ENCODE results near the gene FAM219B. TPM values are rescaled to one million over a fixed set of nuclear protein-coding genes. Genes with fewer than 3 reads are reported as not detected.
"Not testable (repeated sequence)": the region's sequence is repeated elsewhere in the genome, so short reads cannot be mapped to it uniquely, and the experiment has no call there.

Gene FAM219B
- total RNA-seq, 1 experiment from 2014 or later: 64.3 TPM

DNA sequence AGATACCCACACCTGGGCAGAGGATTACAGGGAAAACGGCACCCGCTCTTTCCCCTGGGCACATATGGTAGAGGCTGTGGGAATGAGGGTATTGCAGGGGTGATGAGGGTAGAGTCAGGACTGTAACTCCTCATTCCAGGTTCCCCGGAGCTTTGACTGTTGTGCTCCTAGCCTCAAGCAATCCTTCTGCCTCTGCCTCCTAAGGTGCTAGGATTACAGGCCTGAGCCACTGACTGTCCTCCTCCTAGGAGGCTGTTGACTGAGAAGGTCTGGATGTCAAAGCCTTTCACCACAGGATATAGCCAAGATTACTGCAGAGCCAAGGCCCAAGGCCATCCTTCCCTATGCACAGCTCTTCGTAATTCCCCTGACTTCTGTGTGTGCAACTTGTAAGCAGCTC, 17.9 kb downstream of the FAM219B start:
- Histone ChIP-seq H3K4me1 (ENCODE audit: control insufficient read depth in 1 of 2, insufficient read depth in 2 of 2, low read length in 2 of 2) (peaks cover 16 to 58% of the 10 kb centered on the region in 2 experiments), H2AFZ (ENCODE audit: low read depth, low read length, poor library complexity, severe bottlenecking) (no peak overlapping the region), H3K4me2 (ENCODE audit: low read length) (peak overlapping the region; percentile 86), H3K79me2 (ENCODE audit: insufficient read depth, low read length) (peaks cover 16% of the 10 kb centered on the region; the same call in 1 of the 2 replicates), H3K27me3 (ENCODE audit: insufficient read depth, low read length) (no peaks in the 10 kb centered on the region), H3K36me3 (ENCODE audit: control insufficient read depth in 1 of 2, insufficient read depth in 2 of 2, low read length in 2 of 2) (peaks cover 5 to 22% of the 10 kb centered on the region in 2 experiments; a peak in 2 of 4 replicates), H3K9me2 (ENCODE audit: insufficient read depth) (no peaks in the 10 kb centered on the region), H3K9me3 (ENCODE audit: control insufficient read depth in 1 of 2, insufficient read depth in 1 of 2, low read depth in 1 of 2, low read length in 2 of 2) (no peaks in the 10 kb centered on the region), H4K20me1 (ENCODE audit: insufficient read depth) (no peaks in the 10 kb centered on the region), H3K4me3 (replicated peaks in 1 of 2; ENCODE audit: low read depth in 1 of 2, low read length in 2 of 2) (peak overlapping the region in 1 of 2 experiments; percentile 79; a peak in 2 of 4 replicates), H3K27ac (ENCODE audit: low read depth, low read length) (no peak overlapping the region), H3K9ac (ENCODE audit: low read length) (0 out of 2 replicates have a peak overlapping the region, but pooled peaks have one; percentile 88)
- no peak for TF ChIP-seq SIN3A (IDR thresholded peaks at IDR 0.05; ENCODE audit: low read depth)
- TF ChIP-seq EZH2phosphoT487 (IDR thresholded peaks at IDR 0.05; ENCODE audit: borderline replicate concordance): no peak
- TF ChIP-seq, protein P1, sequence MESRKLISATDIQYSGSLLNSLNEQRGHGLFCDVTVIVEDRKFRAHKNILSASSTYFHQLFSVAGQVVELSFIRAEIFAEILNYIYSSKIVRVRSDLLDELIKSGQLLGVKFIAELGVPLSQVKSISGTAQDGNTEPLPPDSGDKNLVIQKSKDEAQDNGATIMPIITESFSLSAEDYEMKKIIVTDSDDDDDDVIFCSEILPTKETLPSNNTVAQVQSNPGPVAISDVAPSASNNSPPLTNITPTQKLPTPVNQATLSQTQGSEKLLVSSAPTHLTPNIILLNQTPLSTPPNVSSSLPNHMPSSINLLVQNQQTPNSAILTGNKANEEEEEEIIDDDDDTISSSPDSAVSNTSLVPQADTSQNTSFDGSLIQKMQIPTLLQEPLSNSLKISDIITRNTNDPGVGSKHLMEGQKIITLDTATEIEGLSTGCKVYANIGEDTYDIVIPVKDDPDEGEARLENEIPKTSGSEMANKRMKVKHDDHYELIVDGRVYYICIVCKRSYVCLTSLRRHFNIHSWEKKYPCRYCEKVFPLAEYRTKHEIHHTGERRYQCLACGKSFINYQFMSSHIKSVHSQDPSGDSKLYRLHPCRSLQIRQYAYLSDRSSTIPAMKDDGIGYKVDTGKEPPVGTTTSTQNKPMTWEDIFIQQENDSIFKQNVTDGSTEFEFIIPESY (IDR thresholded peaks at IDR 0.05; ENCODE audit: extremely low read depth, insufficient replicate concordance, low read length): no peak
- no peak for TF ChIP-seq RAD21 (IDR thresholded peaks at IDR 0.05; ENCODE audit: low read depth)
- no peak for TF ChIP-seq SP1 (IDR thresholded peaks at IDR 0.05; ENCODE audit: low read depth)
- TF ChIP-seq ELF1 (IDR thresholded peaks at IDR 0.05; ENCODE audit: borderline replicate concordance, low read depth): no peak
- no peak for TF ChIP-seq YY1 (IDR thresholded peaks at IDR 0.05; ENCODE audit: extremely low read depth, insufficient replicate concordance, low read depth, low read length)
- TF ChIP-seq POLR2AphosphoS5 (IDR thresholded peaks at IDR 0.05; ENCODE audit: low read depth, low read length): no peak
- TF ChIP-seq, protein P2, sequence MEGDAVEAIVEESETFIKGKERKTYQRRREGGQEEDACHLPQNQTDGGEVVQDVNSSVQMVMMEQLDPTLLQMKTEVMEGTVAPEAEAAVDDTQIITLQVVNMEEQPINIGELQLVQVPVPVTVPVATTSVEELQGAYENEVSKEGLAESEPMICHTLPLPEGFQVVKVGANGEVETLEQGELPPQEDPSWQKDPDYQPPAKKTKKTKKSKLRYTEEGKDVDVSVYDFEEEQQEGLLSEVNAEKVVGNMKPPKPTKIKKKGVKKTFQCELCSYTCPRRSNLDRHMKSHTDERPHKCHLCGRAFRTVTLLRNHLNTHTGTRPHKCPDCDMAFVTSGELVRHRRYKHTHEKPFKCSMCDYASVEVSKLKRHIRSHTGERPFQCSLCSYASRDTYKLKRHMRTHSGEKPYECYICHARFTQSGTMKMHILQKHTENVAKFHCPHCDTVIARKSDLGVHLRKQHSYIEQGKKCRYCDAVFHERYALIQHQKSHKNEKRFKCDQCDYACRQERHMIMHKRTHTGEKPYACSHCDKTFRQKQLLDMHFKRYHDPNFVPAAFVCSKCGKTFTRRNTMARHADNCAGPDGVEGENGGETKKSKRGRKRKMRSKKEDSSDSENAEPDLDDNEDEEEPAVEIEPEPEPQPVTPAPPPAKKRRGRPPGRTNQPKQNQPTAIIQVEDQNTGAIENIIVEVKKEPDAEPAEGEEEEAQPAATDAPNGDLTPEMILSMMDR (IDR thresholded peaks at IDR 0.05 in 2 of 3, conservative IDR thresholded peaks at IDR 0.05 in 1 of 3; ENCODE audit: borderline replicate concordance in 1 of 3, insufficient read depth in 1 of 3, low read depth in 2 of 3, low read length in 2 of 3): no peak
- ChIA-PET RAD21 (ENCODE audit: low non-redundant PET in 1 of 2, low total read pairs in 2 of 2, uncharacterized antibody in 2 of 2, unreplicated experiment in 2 of 2) (no interaction called here), POLR2A (no interaction called here), CTCF (no interaction called here)
- BruUV-seq (replicated peaks): no TSS peak
- no peak for ATAC-seq
- intact Hi-C loops (cut with micrococcal nuclease): no loop called here
- DNase-seq (ENCODE audit: low read depth, low spot score): no peak

DNA sequence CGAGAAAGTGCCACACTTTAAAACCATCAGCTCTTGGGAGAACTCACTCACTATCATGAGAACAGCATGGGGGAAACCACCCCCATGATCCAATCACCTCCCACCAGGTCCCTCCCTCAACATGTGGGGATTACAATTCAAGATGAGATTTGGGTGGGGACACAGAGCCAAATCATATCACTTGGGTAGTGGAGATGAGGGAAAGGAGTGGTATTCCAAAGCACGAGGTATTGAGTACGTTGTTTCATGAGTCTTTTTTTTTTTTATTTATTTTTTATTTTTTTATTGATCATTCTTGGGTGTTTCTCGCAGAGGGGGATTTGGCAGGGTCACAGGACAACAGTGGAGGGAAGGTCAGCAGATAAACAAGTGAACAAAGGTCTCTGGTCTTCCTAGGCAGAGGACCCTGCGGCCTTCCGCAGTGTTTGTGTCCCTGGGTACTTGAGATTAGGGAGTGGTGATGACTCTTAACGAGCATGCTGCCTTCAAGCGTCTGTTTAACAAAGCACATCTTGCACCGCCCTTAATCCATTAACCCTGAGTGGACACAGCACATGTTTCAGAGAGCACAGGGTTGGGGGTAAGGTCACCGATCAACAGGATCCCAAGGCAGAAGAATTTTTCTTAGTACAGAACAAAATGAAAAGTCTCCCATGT, 19.0 kb downstream of the FAM219B start:
- H3K9ac ChIP-seq (ENCODE audit: low read length); H3K9me3 ChIP-seq (ENCODE audit: control insufficient read depth in 1 of 2, insufficient read depth in 1 of 2, low read depth in 1 of 2, low read length in 2 of 2); H3K4me2 ChIP-seq (ENCODE audit: low read length); BruUV-seq (replicated peaks); H2AFZ ChIP-seq (ENCODE audit: low read depth, low read length, poor library complexity, severe bottlenecking); H3K27me3 ChIP-seq (ENCODE audit: insufficient read depth, low read length); H3K4me3 ChIP-seq (replicated peaks in 1 of 2; ENCODE audit: low read depth in 1 of 2, low read length in 2 of 2); intact Hi-C loops (cut with micrococcal nuclease); H3K9me2 ChIP-seq (ENCODE audit: insufficient read depth); ATAC-seq; H4K20me1 ChIP-seq (ENCODE audit: insufficient read depth); DNase-seq (ENCODE audit: low read depth, low spot score); H3K27ac ChIP-seq (ENCODE audit: low read depth, low read length); CTCF ChIA-PET; RAD21 ChIA-PET (ENCODE audit: low non-redundant PET in 1 of 2, low total read pairs in 2 of 2, uncharacterized antibody in 2 of 2, unreplicated experiment in 2 of 2); POLR2A ChIA-PET: not testable (repeated sequence)
- Histone ChIP-seq H3K36me3 (ENCODE audit: control insufficient read depth in 1 of 2, insufficient read depth in 2 of 2, low read length in 2 of 2) (peaks cover 2 to 15% of the 10 kb centered on the region in 2 experiments; a peak in 2 of 4 replicates), H3K4me1 (ENCODE audit: control insufficient read depth in 1 of 2, insufficient read depth in 2 of 2, low read length in 2 of 2) (peaks cover 13 to 48% of the 10 kb centered on the region in 2 experiments), H3K79me2 (ENCODE audit: insufficient read depth, low read length) (peaks cover 16% of the 10 kb centered on the region; the same call in 1 of the 2 replicates)

All from HCT116 (cell line).